Upper lobe of right lung (tissue), 1 donor: ENCODE results near the gene FLRT3. TPM values are rescaled to one million over a fixed set of nuclear protein-coding genes. Genes with fewer than 3 reads are reported as not detected.

Experiments
- ATAC-seq: fragments of 200-7000 bp; cut with Tn5 transposase; one replicate; pipeline ENCODE4 v1.9.1; 2020; ENCODE audit warnings: mild to moderate bottlenecking, moderate library complexity
- DNase-seq: peaks from one replicate; pipeline ENCODE4 v3.0.0-alpha.2; 2020
- H3K27ac ChIP-seq: fragments of 200-600 bp; one replicate; pipeline ENCODE4 v1.8.0; 2022
- H3K27me3 ChIP-seq: fragments of 200-600 bp; one replicate; pipeline ENCODE4 v1.8.0; 2022; ENCODE audit warnings: mild to moderate bottlenecking
- H3K36me3 ChIP-seq: fragments of 200-600 bp; one replicate; pipeline ENCODE4 v1.8.0; 2022
- H3K4me1 ChIP-seq: fragments of 200-600 bp; one replicate; pipeline ENCODE4 v1.8.0; 2022
- H3K4me3 ChIP-seq: fragments of 200-600 bp; one replicate; pipeline ENCODE4 v1.8.0; 2022; ENCODE audit warnings: mild to moderate bottlenecking
- H3K9me3 ChIP-seq: fragments of 200-600 bp; one replicate; pipeline ENCODE4 v1.8.0; 2022
- CTCF ChIP-seq: fragments of 200-600 bp; IDR thresholded peaks from one replicate; pipeline ENCODE4 v1.8.0; 2022; ENCODE audit warnings: antibody characterized with exemption
- intact Hi-C: fragments of 100-400 bp; cut with DNase I; formaldehyde crosslinking; loops from one replicate; pipeline ENCODE4 v1.11.0; 2022
- total RNA-seq: library from RNA; stranded (reverse); fragmentation: NEBNext Ultra II Directional; extraction: Animal tissue kit (Norgen Biotek cat#: 25700); gene quantifications from one replicate; pipeline ENCODE4 v1.2.1, GENCODE V29; 2021
- donor health status: DM: no; HTN: yes; CAD: no; lungs with severe emphysema.

Gene FLRT3
- total RNA-seq, 1 donor from 2014 or later: 71.2 TPM

GRCh38 chr20:14303651-14304050 is 33.8 kb downstream of the FLRT3 start:
- DNase-seq: no peak
- TF ChIP-seq CTCF: no peak
- H3K27ac ChIP-seq: no peak overlapping the region
- no peaks in the 10 kb centered on the region for H3K4me1 ChIP-seq
- no peak overlapping the region for H3K4me3 ChIP-seq
- H3K36me3 ChIP-seq: no peaks in the 10 kb centered on the region
- intact Hi-C loops: no loop called here
- no peaks in the 10 kb centered on the region for H3K9me3 ChIP-seq
- no peak for ATAC-seq
- H3K27me3 ChIP-seq: no peaks in the 10 kb centered on the region

GRCh38 chr20:14303106-14303505 is 34.3 kb downstream of the FLRT3 start:
- ATAC-seq: no peak
- Histone ChIP-seq H3K9me3 (no peaks in the 10 kb centered on the region), H3K4me3 (no peak overlapping the region), H3K27me3 (no peaks in the 10 kb centered on the region), H3K4me1 (no peaks in the 10 kb centered on the region), H3K36me3 (no peaks in the 10 kb centered on the region), H3K27ac (no peak overlapping the region)
- no peak for DNase-seq
- intact Hi-C loops: no loop called here
- TF ChIP-seq CTCF: no peak

- intact Hi-C loops: no loop called here
- Histone ChIP-seq H3K4me1 (no peaks in the 10 kb centered on the region), H3K27ac (no peak overlapping the region), H3K36me3 (no peaks in the 10 kb centered on the region), H3K27me3 (no peaks in the 10 kb centered on the region), H3K9me3 (no peaks in the 10 kb centered on the region), H3K4me3 (no peak overlapping the region)
- no peak for TF ChIP-seq CTCF
- no peak for DNase-seq
- ATAC-seq: no peak
Observed at GRCh38 chr20:14299831-14300230, 37.6 kb downstream of the FLRT3 start.

- DNase-seq: no peak
- Histone ChIP-seq H3K4me1 (no peaks in the 10 kb centered on the region), H3K27ac (no peak overlapping the region), H3K4me3 (no peak overlapping the region), H3K36me3 (no peaks in the 10 kb centered on the region), H3K27me3 (no peaks in the 10 kb centered on the region), H3K9me3 (no peaks in the 10 kb centered on the region)
- no peak for ATAC-seq
- TF ChIP-seq CTCF: no peak
- intact Hi-C loops: no loop called here
Observed at GRCh38 chr20:14295770-14296309, 41.6 kb downstream of the FLRT3 start.

GRCh38 chr20:14295238-14295637 is 42.2 kb downstream of the FLRT3 start:
- Histone ChIP-seq H3K4me3 (no peak overlapping the region), H3K4me1 (no peaks in the 10 kb centered on the region), H3K27me3 (no peaks in the 10 kb centered on the region), H3K36me3 (no peaks in the 10 kb centered on the region), H3K9me3 (no peaks in the 10 kb centered on the region), H3K27ac (no peak overlapping the region)
- TF ChIP-seq CTCF: no peak
- ATAC-seq (no peak), DNase-seq (no peak)
- intact Hi-C loops: no loop called here

- H3K9me3 ChIP-seq: no peaks in the 10 kb centered on the region
- H3K4me3 ChIP-seq: no peak overlapping the region
- no peak for TF ChIP-seq CTCF
- DNase-seq (no peak), ATAC-seq (peak; percentile 76)
- H3K4me1 ChIP-seq: no peaks in the 10 kb centered on the region
- intact Hi-C loops: no loop called here
- no peaks in the 10 kb centered on the region for H3K27me3 ChIP-seq
- H3K27ac ChIP-seq: no peak overlapping the region
- no peaks in the 10 kb centered on the region for H3K36me3 ChIP-seq
Observed at GRCh38 chr20:14291502-14291901, 45.9 kb downstream of the FLRT3 start.
